Naive thymus-derived CD4-positive, alpha-beta T cell (primary cell): ENCODE measurements around the gene KMT5B. TPM values are rescaled to one million over a fixed set of nuclear protein-coding genes. Genes with fewer than 3 reads are reported as not detected.
"Not testable (repeated sequence)": the region's sequence is repeated elsewhere in the genome, so short reads cannot be mapped to it uniquely, and the experiment has no call there.

Source experiments
- ATAC-seq: fragments of 150-1000 bp; cut with Tn5 transposase; 2 replicates; pipeline ENCODE4 v1.10.0; 2021; ENCODE audit warnings: mild to moderate bottlenecking, moderate library complexity
- CTCF ChIA-PET: fragments of 350-600 bp; sonication (Branson Sonifier 250); formaldehyde crosslinking; loops from one replicate; lab custom pipeline; 2021; ENCODE audit warnings: antibody characterized with exemption; lab: Charles Lee
- POLR2A ChIA-PET: fragments of 350-600 bp; sonication (Branson Sonifier 250); formaldehyde crosslinking; loops from one replicate; lab custom pipeline; 2021; ENCODE audit warnings: antibody characterized with exemption, inconsistent platforms; lab: Charles Lee
- DNase-seq, 9 donors: peaks; one replicate each; pipeline versions ENCODE4 v3.0.0 to v3.0.0-alpha.2; 2020 to 2022; ENCODE audit warnings: mixed read lengths in 1 of 9
- H3K27ac ChIP-seq: one replicate; pipeline ENCODE4 v1.7.0; 2013; ENCODE audit warnings: mild to moderate bottlenecking, low read depth, low read length, moderate library complexity
- H3K27me3 ChIP-seq, 2 donors: one replicate each; pipeline ENCODE4 v1.7.0; 2013; ENCODE audit warnings: low read length in 2 of 2, mild to moderate bottlenecking in 2 of 2, moderate library complexity in 2 of 2; ENCODE audit not compliant: control insufficient read depth in 2 of 2, insufficient read depth in 2 of 2
- H3K36me3 ChIP-seq, 3 experiments: 1 replicate in 2 of 3; 2 replicates in 1 of 3; pipeline ENCODE4 v1.7.0; 2013; ENCODE audit warnings: low read length in 3 of 3, mild to moderate bottlenecking in 3 of 3, moderate library complexity in 1 of 3; ENCODE audit not compliant: insufficient read depth in 3 of 3, control insufficient read depth in 2 of 3
- H3K4me1 ChIP-seq, 2 donors: one replicate each; pipeline ENCODE4 v1.7.0; 2013; ENCODE audit warnings: low read length in 2 of 2, mild to moderate bottlenecking in 2 of 2, moderate library complexity in 1 of 2; ENCODE audit not compliant: control insufficient read depth in 2 of 2, insufficient read depth in 2 of 2
- H3K4me3 ChIP-seq: 2 replicates; pipeline ENCODE4 v1.7.0; 2013; ENCODE audit warnings: mild to moderate bottlenecking, low read length
- H3K9me3 ChIP-seq, 3 experiments: 1 replicate in 2 of 3; 2 replicates in 1 of 3; pipeline ENCODE4 v1.7.0; 2013; ENCODE audit warnings: low read length in 3 of 3; ENCODE audit not compliant: control insufficient read depth in 2 of 3
- H3K27ac Mint-ChIP-seq, 9 donors: one replicate each; pipeline ENCODE4 v1.8.0; 2020 to 2022; ENCODE audit warnings: mixed read lengths in 9 of 9, mild to moderate bottlenecking in 8 of 9, moderate library complexity in 5 of 9, inconsistent platforms in 2 of 9
- H3K27me3 Mint-ChIP-seq, 5 donors: one replicate each; pipeline ENCODE4 v1.8.0; 2021 to 2022; ENCODE audit warnings: mixed read lengths in 5 of 5, mild to moderate bottlenecking in 1 of 5
- H3K36me3 Mint-ChIP-seq, 5 donors: one replicate each; pipeline ENCODE4 v1.8.0; 2020 to 2022; ENCODE audit warnings: mixed read lengths in 5 of 5, mild to moderate bottlenecking in 3 of 5, inconsistent platforms in 1 of 5
- H3K4me1 Mint-ChIP-seq, 7 donors: one replicate each; pipeline ENCODE4 v1.8.0; 2020 to 2022; ENCODE audit warnings: mixed read lengths in 7 of 7, mild to moderate bottlenecking in 3 of 7, inconsistent platforms in 1 of 7
- H3K4me3 Mint-ChIP-seq, 10 donors: one replicate each; pipeline ENCODE4 v1.8.0; 2020 to 2022; ENCODE audit warnings: mild to moderate bottlenecking in 10 of 10, mixed read lengths in 10 of 10, moderate library complexity in 6 of 10, inconsistent platforms in 2 of 10
- H3K9me3 Mint-ChIP-seq, 11 donors: one replicate each; pipeline ENCODE4 v1.8.0; 2020 to 2022; ENCODE audit warnings: mixed read lengths in 11 of 11, mild to moderate bottlenecking in 4 of 11, inconsistent platforms in 1 of 11, moderate library complexity in 1 of 11
- intact Hi-C, 2 donors: fragments of 100-400 bp; cut with micrococcal nuclease; formaldehyde crosslinking; loops; one replicate each; pipeline ENCODE4 v1.15.1; 2023
- polyA plus RNA-seq, 2 donors: library from polyadenylated mRNA; unstranded; fragments of 300-500 nt; fragmentation: Illumina TruSeq; gene quantifications; one replicate each; pipeline ENCODE4 v1.2.3, GENCODE V29; 2021
- total RNA-seq, 6 experiments: library from RNA in 5 of 6; stranded (reverse) in 5 of 6; gene quantifications; 1 replicate in 5 of 6; 2 replicates in 1 of 6; pipeline ENCODE4 v1.2.3 and lab custom pipeline; 2021 to 2026

KMT5B gene
- total and polyA plus RNA-seq, 7 experiments from 2014 or later, result 32.7 to 68.2 (median 43.8) TPM

GRCh38 chr11:68254421-68254820, 41.3 kb upstream of the KMT5B start:
- Histone ChIP-seq H3K4me3 (no peak overlapping the region), H3K9me3 (no peaks in the 10 kb centered on the region), H3K27me3 (no peaks in the 10 kb centered on the region), H3K36me3 (no peaks in the 10 kb centered on the region), H3K27ac (no peak overlapping the region), H3K4me1 (peaks cover 3 to 5% of the 10 kb centered on the region in 2 donors)
- peaks cover 0 to 3% (median 0%) of the 10 kb centered on the region in 5 donors for H3K36me3 Mint-ChIP-seq
- peaks cover 0 to 2% (median 0%) of the 10 kb centered on the region in 5 donors for H3K27me3 Mint-ChIP-seq
- ATAC-seq, result no peak
- CTCF ChIA-PET, result interaction anchor here (1.2 to 3.7 kb wide), 2 partner anchors 43 to 48 kb away, joined by 4 to 25 read pairs; no protein-coding TSS in a partner anchor
- no peak for DNase-seq
- peaks cover 2 to 6% (median 4%) of the 10 kb centered on the region in 7 donors for H3K4me1 Mint-ChIP-seq
- no peak overlapping the region for H3K27ac Mint-ChIP-seq
- POLR2A ChIA-PET, result no interaction called here
- intact Hi-C loops, result no loop called here
- peaks cover 0 to 10% (median 2%) of the 10 kb centered on the region in 11 donors for H3K9me3 Mint-ChIP-seq
- H3K4me3 Mint-ChIP-seq, result no peak overlapping the region

- H3K4me3 Mint-ChIP-seq, result no peak overlapping the region
- Histone ChIP-seq H3K4me1 (no peaks in the 10 kb centered on the region), H3K4me3 (no peak overlapping the region), H3K9me3 (no peaks in the 10 kb centered on the region), H3K36me3 (no peaks in the 10 kb centered on the region), H3K27me3 (no peaks in the 10 kb centered on the region), H3K27ac (no peak overlapping the region)
- peaks cover 0 to 5% (median 0%) of the 10 kb centered on the region in 5 donors for H3K36me3 Mint-ChIP-seq
- H3K27ac Mint-ChIP-seq, result no peak overlapping the region
- POLR2A ChIA-PET, result interaction anchor here (0.6 kb wide), 1 partner anchor 112 kb away, joined by 3 read pairs; no protein-coding TSS in a partner anchor
- H3K27me3 Mint-ChIP-seq, result peaks cover 0 to 4% (median 0%) of the 10 kb centered on the region in 5 donors
- peaks cover 0 to 3% (median 0%) of the 10 kb centered on the region in 7 donors for H3K4me1 Mint-ChIP-seq
- CTCF ChIA-PET, result interaction anchor here (1.0 to 3.7 kb wide), 2 partner anchors 45 to 51 kb away, joined by 3 to 25 read pairs; no protein-coding TSS in a partner anchor
- peaks cover 0 to 13% (median 2%) of the 10 kb centered on the region in 11 donors for H3K9me3 Mint-ChIP-seq
- ATAC-seq (no peak), DNase-seq (no peak)
- intact Hi-C loops, result no loop called here
These were observed 38.7 kb upstream of the KMT5B start for GRCh38 chr11:68251765-68252164.

GRCh38 chr11:68244912-68245311, 31.8 kb upstream of the KMT5B start:
- ATAC-seq, H3K4me3 ChIP-seq, H3K4me3 Mint-ChIP-seq, H3K27ac Mint-ChIP-seq, H3K4me1 Mint-ChIP-seq, H3K27ac ChIP-seq, H3K4me1 ChIP-seq, H3K27me3 ChIP-seq, POLR2A ChIA-PET, intact Hi-C loops, DNase-seq, CTCF ChIA-PET, H3K9me3 ChIP-seq, H3K36me3 ChIP-seq, H3K36me3 Mint-ChIP-seq: not testable (repeated sequence)
- Mint-ChIP-seq H3K27me3 (peaks cover 0 to 11% (median 0%) of the 10 kb centered on the region in 5 donors), H3K9me3 (peaks cover 0 to 14% (median 6%) of the 10 kb centered on the region in 11 donors)

- H3K4me3 Mint-ChIP-seq, H3K4me3 ChIP-seq, H3K27me3 ChIP-seq, DNase-seq, H3K36me3 ChIP-seq, H3K9me3 ChIP-seq, H3K4me1 Mint-ChIP-seq, H3K27ac ChIP-seq, intact Hi-C loops, H3K4me1 ChIP-seq, H3K9me3 Mint-ChIP-seq, H3K27ac Mint-ChIP-seq, CTCF ChIA-PET, H3K36me3 Mint-ChIP-seq, POLR2A ChIA-PET, ATAC-seq: not testable (repeated sequence)
- H3K27me3 Mint-ChIP-seq, result peaks cover 0 to 13% (median 0%) of the 10 kb centered on the region in 5 donors
These were observed 30.8 kb upstream of the KMT5B start for GRCh38 chr11:68243847-68244246.

- Mint-ChIP-seq H3K36me3 (peaks cover 0 to 8% (median 0%) of the 10 kb centered on the region in 5 donors), H3K4me3 (no peak overlapping the region), H3K27ac (no peak overlapping the region), H3K4me1 (peaks cover 0 to 2% (median 0%) of the 10 kb centered on the region in 7 donors), H3K27me3 (peaks cover 0 to 16% (median 3%) of the 10 kb centered on the region in 5 donors), H3K9me3 (peaks cover 0 to 10% (median 5%) of the 10 kb centered on the region in 11 donors)
- no peaks in the 10 kb centered on the region for H3K9me3 ChIP-seq
- H3K4me3 ChIP-seq, result no peak overlapping the region
- H3K27me3 ChIP-seq, result no peaks in the 10 kb centered on the region
- CTCF ChIA-PET, result no interaction called here
- H3K4me1 ChIP-seq, result no peaks in the 10 kb centered on the region
- POLR2A ChIA-PET, result no interaction called here
- intact Hi-C loops, result no loop called here
- no peaks in the 10 kb centered on the region for H3K36me3 ChIP-seq
- H3K27ac ChIP-seq, result no peak overlapping the region
- no peak for DNase-seq
- no peak for ATAC-seq
These were observed 29.5 kb upstream of the KMT5B start for GRCh38 chr11:68242616-68243015.

GRCh38 chr11:68231621-68232020, 18.5 kb upstream of the KMT5B start:
- POLR2A ChIA-PET, result no interaction called here
- H3K4me1 ChIP-seq, result no peaks in the 10 kb centered on the region
- peaks cover 0 to 14% (median 0%) of the 10 kb centered on the region in 5 donors for H3K36me3 Mint-ChIP-seq
- H3K27ac ChIP-seq, result no peak overlapping the region
- H3K4me1 Mint-ChIP-seq, result no peaks in the 10 kb centered on the region
- no peak for ATAC-seq
- CTCF ChIA-PET, result no interaction called here
- DNase-seq, result no peak
- H3K36me3 ChIP-seq, result no peaks in the 10 kb centered on the region
- peaks cover 0 to 8% (median 4%) of the 10 kb centered on the region in 5 donors for H3K27me3 Mint-ChIP-seq
- H3K9me3 ChIP-seq, result peaks cover 0 to 14% (median 0%) of the 10 kb centered on the region in 3 experiments
- intact Hi-C loops, result no loop called here
- no peak overlapping the region for H3K27ac Mint-ChIP-seq
- peaks cover 0 to 39% (median 15%) of the 10 kb centered on the region in 11 donors for H3K9me3 Mint-ChIP-seq
- H3K4me3 ChIP-seq, result no peak overlapping the region
- H3K4me3 Mint-ChIP-seq, result no peak overlapping the region
- H3K27me3 ChIP-seq, result no peaks in the 10 kb centered on the region

GRCh38 chr11:68229601-68230000, 16.5 kb upstream of the KMT5B start:
- DNase-seq (no peak), ATAC-seq (no peak)
- ChIA-PET CTCF (interaction anchor here (0.7 kb wide), 1 partner anchor 28 kb away, joined by 3 read pairs; no protein-coding TSS in a partner anchor), POLR2A (no interaction called here)
- Histone ChIP-seq H3K27me3 (no peaks in the 10 kb centered on the region), H3K9me3 (peaks cover 0 to 14% (median 0%) of the 10 kb centered on the region in 3 experiments), H3K4me3 (no peak overlapping the region), H3K4me1 (no peaks in the 10 kb centered on the region), H3K36me3 (no peaks in the 10 kb centered on the region), H3K27ac (no peak overlapping the region)
- peaks cover 0 to 5% (median 0%) of the 10 kb centered on the region in 5 donors for H3K27me3 Mint-ChIP-seq
- peaks cover 0 to 14% (median 0%) of the 10 kb centered on the region in 5 donors for H3K36me3 Mint-ChIP-seq
- H3K4me1 Mint-ChIP-seq, result no peaks in the 10 kb centered on the region
- peaks cover 0 to 39% (median 15%) of the 10 kb centered on the region in 11 donors for H3K9me3 Mint-ChIP-seq
- intact Hi-C loops, result no loop called here
- H3K27ac Mint-ChIP-seq, result no peak overlapping the region
- H3K4me3 Mint-ChIP-seq, result no peak overlapping the region
